Immature natural killer cell (primary cell): ENCODE data around the gene PXDC1. TPM values are rescaled to one million over a fixed set of nuclear protein-coding genes. Genes with fewer than 3 reads are reported as not detected.

Source experiments
- polyA plus RNA-seq, 3 donors: library from polyadenylated mRNA; unstranded; fragments of 300-500 nt; fragmentation: Illumina TruSeq; gene quantifications; one replicate each; pipeline ENCODE4 v1.2.3, GENCODE V29; 2021

The PXDC1 gene
- polyA plus RNA-seq, 3 donors from 2014 or later, result not detected

Other genes with a start within 250 kb of the PXDC1 start
- gene FAM50B, start 97.7 kb upstream of the PXDC1 start, polyA plus RNA-seq, result 10 to 100 TPM in 1 of 3 donors, 1 to 10 TPM in 2; 3.9 to 15.9 (median 4.2) TPM